GM18511 (cell line): ENCODE data around the gene PRR23B.
"Not testable (repeated sequence)": the region's sequence is repeated elsewhere in the genome, so short reads cannot be mapped to it uniquely, and the experiment has no call there.

Experiments used
- ATAC-seq: cut with Tn5 transposase; IDR thresholded peaks from one replicate; pipeline ENCODE4 v1.9.1; 2021; ENCODE audit warnings: mild to moderate bottlenecking, moderate library complexity; ENCODE audit not compliant: unreplicated experiment

PRR23B gene

GRCh38 chr3:139020868-139021234 is at the start of gene PRR23B:
Gene PRR23B (minus strand): TSS chr3:139020926. CDS start chr3:139020661, 265 bp downstream.
- ATAC-seq: no peak

GRCh38 chr3:139062918-139063317 is 42.2 kb upstream of the PRR23B start:
- ATAC-seq: no peak

GRCh38 chr3:139052802-139053600 is 32.3 kb upstream of the PRR23B start:
- ATAC-seq: no peak

- ATAC-seq: no peak
Observed at GRCh38 chr3:139044366-139045210, 23.9 kb upstream of the PRR23B start, which contains the start of gene PRR23C. Gene PRR23C (minus strand): TSS chr3:139044892. CDS start chr3:139044620, 272 bp downstream.

- ATAC-seq: no peak
Observed at GRCh38 chr3:139043554-139044365, 23.0 kb upstream of the PRR23B start.

- no peak for ATAC-seq
Observed at GRCh38 chr3:139037478-139037877, 16.8 kb upstream of the PRR23B start.

- ATAC-seq: no peak
Observed at GRCh38 chr3:139032326-139033002, 11.7 kb upstream of the PRR23B start.

- ATAC-seq: not testable (repeated sequence)
Observed at GRCh38 chr3:139030576-139030975, 9.8 kb upstream of the PRR23B start.

- ATAC-seq: no peak
Observed at GRCh38 chr3:139024968-139025367, 4.2 kb upstream of the PRR23B start.

- ATAC-seq: no peak
Observed at GRCh38 chr3:139020036-139020867, 474 bp downstream of the PRR23B start.

GRCh38 chr3:139016430-139017048 is 4.2 kb downstream of the PRR23B start:
- ATAC-seq: no peak

GRCh38 chr3:139006051-139006716 is 14.5 kb downstream of the PRR23B start, which contains the start of gene PRR23A:
Gene PRR23A (minus strand): TSS chr3:139006268. CDS start chr3:139006268, 0 bp downstream.
- ATAC-seq: no peak

GRCh38 chr3:139005356-139005993 is 15.3 kb downstream of the PRR23B start:
- ATAC-seq: no peak

GRCh38 chr3:138995706-138996105 is 25.0 kb downstream of the PRR23B start:
- no peak for ATAC-seq

- no peak for ATAC-seq
Observed at GRCh38 chr3:138987181-138987580, 33.5 kb downstream of the PRR23B start.

GRCh38 chr3:138985932-138986331 is 34.8 kb downstream of the PRR23B start:
- no peak for ATAC-seq

GRCh38 chr3:138984816-138985215 is 35.9 kb downstream of the PRR23B start:
- no peak for ATAC-seq

- no peak for ATAC-seq
Observed at GRCh38 chr3:138976047-138976446, 44.7 kb downstream of the PRR23B start.
